HEK293 (cell line): Measurements from ENCODE around the gene PORCN.
A peak's percentile ranks its signal among the peaks of the same experiment; 100 is the strongest.

Experiments
- CTCF ChIA-PET: fragments of 350-600 bp; formaldehyde crosslinking; extraction: SDS; loops from one replicate; lab custom pipeline; 2021; ENCODE audit warnings: antibody characterized with exemption; lab: Yijun Ruan, JAX
- POLR2A ChIA-PET: fragments of 300-600 bp; formaldehyde crosslinking; extraction: SDS; loops from one replicate; lab custom pipeline; 2020; ENCODE audit warnings: antibody characterized with exemption, inconsistent platforms; lab: Yijun Ruan, JAX
- H3K27ac ChIP-seq: fragments of 200-500 bp; sonication (Bioruptor generic); 2 replicates; pipeline ENCODE4 v1.5.1; 2014; ENCODE audit warnings: low read depth, low read length, control low read depth, inconsistent platforms; ENCODE audit errors: extremely low read depth
- H3K36me3 ChIP-seq, 2 experiments: fragments of 200-500 bp in 1 of 2; sonication (Bioruptor generic) in 1 of 2; 1 replicate in 1 of 2; 2 replicates in 1 of 2; pipeline ENCODE4 v1.5.1; 2014 to 2017; ENCODE audit warnings: inconsistent platforms in 2 of 2, low read length in 2 of 2; ENCODE audit not compliant: control insufficient read depth in 2 of 2, insufficient read depth in 1 of 2
- H3K4me1 ChIP-seq: fragments of 200-500 bp; sonication (Bioruptor generic); 2 replicates; pipeline ENCODE4 v1.5.1; 2014; ENCODE audit warnings: mild to moderate bottlenecking, low read length, inconsistent platforms; ENCODE audit not compliant: control insufficient read depth, insufficient read depth
- H3K4me3 ChIP-seq: 2 replicates; pipeline ENCODE4 v1.5.1; 2011; ENCODE audit warnings: low read depth, mild to moderate bottlenecking, control low read depth, low read length, moderate library complexity
- H3K9me3 ChIP-seq: fragments of 200-500 bp; sonication (Bioruptor generic); 2 replicates; pipeline ENCODE4 v1.5.1; 2014; ENCODE audit warnings: low read depth, low read length, inconsistent platforms; ENCODE audit not compliant: control insufficient read depth, insufficient read depth
- BCL11A ChIP-seq: fragments of 450-650 bp; formaldehyde crosslinking; IDR thresholded peaks from 2 replicates; pipeline ENCODE4 v1.5.1; 2016; ENCODE audit warnings: low read depth, missing biosample characterization, missing genetic modification characterization
- GLIS1 ChIP-seq: fragments of 450-650 bp; formaldehyde crosslinking; IDR thresholded peaks from 2 replicates; pipeline ENCODE4 v1.5.1; 2016; ENCODE audit warnings: missing biosample characterization, missing genetic modification characterization
- KLF8 ChIP-seq: fragments of 450-650 bp; formaldehyde crosslinking; IDR thresholded peaks from 2 replicates; pipeline ENCODE4 v1.5.1; 2016; ENCODE audit warnings: missing biosample characterization, missing genetic modification characterization
- PRDM1 ChIP-seq: fragments of 450-650 bp; formaldehyde crosslinking; IDR thresholded peaks from 2 replicates; pipeline ENCODE4; 2016; ENCODE audit warnings: missing biosample characterization, missing genetic modification characterization
- SP2 ChIP-seq: fragments of 450-650 bp; formaldehyde crosslinking; IDR thresholded peaks from 2 replicates; pipeline ENCODE4 v1.5.1; 2016; ENCODE audit warnings: missing biosample characterization, missing genetic modification characterization
- SP3 ChIP-seq: fragments of 450-650 bp; formaldehyde crosslinking; IDR thresholded peaks from 2 replicates; pipeline ENCODE4 v1.5.1; 2016; ENCODE audit warnings: missing biosample characterization, missing genetic modification characterization
- ZBTB20 ChIP-seq: fragments of 450-650 bp; formaldehyde crosslinking; IDR thresholded peaks from 2 replicates; pipeline ENCODE4 v1.5.1; 2016; ENCODE audit warnings: missing biosample characterization, missing genetic modification characterization
- ZFP3 ChIP-seq: fragments of 450-650 bp; formaldehyde crosslinking; IDR thresholded peaks from 2 replicates; pipeline ENCODE4 v1.5.1; 2016; ENCODE audit warnings: low read depth, missing biosample characterization, missing genetic modification characterization
- ZIC2 ChIP-seq: fragments of 450-650 bp; formaldehyde crosslinking; IDR thresholded peaks from 2 replicates; pipeline ENCODE4 v1.5.1; 2016; ENCODE audit warnings: missing biosample characterization, missing genetic modification characterization
- ZNF132 ChIP-seq: fragments of 450-650 bp; formaldehyde crosslinking; IDR thresholded peaks from 2 replicates; pipeline ENCODE4 v1.5.1; 2017; ENCODE audit warnings: missing biosample characterization, missing genetic modification characterization, borderline replicate concordance
- ZNF169 ChIP-seq: fragments of 450-650 bp; formaldehyde crosslinking; IDR thresholded peaks from 2 replicates; pipeline ENCODE4 v1.5.1; 2016; ENCODE audit warnings: missing biosample characterization, missing genetic modification characterization
- ZNF274 ChIP-seq, 2 experiments: fragments of 200-500 bp in 1 of 2; fragments of 450-650 bp in 1 of 2; sonication (Bioruptor generic) in 1 of 2; formaldehyde crosslinking in 1 of 2; IDR thresholded peaks; 2 replicates each; pipeline versions ENCODE4 v1.5.1 to v1.6.1; 2014 to 2016; ENCODE audit warnings: borderline replicate concordance in 1 of 2, inconsistent platforms in 1 of 2, low read length in 1 of 2, missing biosample characterization in 1 of 2, missing genetic modification characterization in 1 of 2
- ZNF335 ChIP-seq: fragments of 450-650 bp; formaldehyde crosslinking; conservative IDR thresholded peaks from 2 replicates; pipeline ENCODE4 v1.5.1; 2016; ENCODE audit warnings: missing biosample characterization, missing genetic modification characterization
- ZNF394 ChIP-seq: fragments of 450-650 bp; formaldehyde crosslinking; IDR thresholded peaks from 2 replicates; pipeline ENCODE4 v1.5.1; 2016; ENCODE audit warnings: missing biosample characterization, missing genetic modification characterization, mild to moderate bottlenecking, moderate library complexity, borderline replicate concordance
- ZNF423 ChIP-seq: fragments of 450-650 bp; formaldehyde crosslinking; IDR thresholded peaks from 2 replicates; pipeline ENCODE4 v1.5.1; 2016; ENCODE audit warnings: missing biosample characterization, missing genetic modification characterization
- ZNF48 ChIP-seq: fragments of 450-650 bp; formaldehyde crosslinking; IDR thresholded peaks from 2 replicates; pipeline ENCODE4 v1.5.1; 2016; ENCODE audit warnings: missing biosample characterization, missing genetic modification characterization
- ZNF600 ChIP-seq: fragments of 450-650 bp; formaldehyde crosslinking; IDR thresholded peaks from 2 replicates; pipeline ENCODE4 v1.5.1; 2016; ENCODE audit warnings: missing biosample characterization, missing genetic modification characterization
- ZNF610 ChIP-seq: fragments of 450-650 bp; formaldehyde crosslinking; IDR thresholded peaks from 2 replicates; pipeline ENCODE4 v1.5.1; 2016; ENCODE audit warnings: missing biosample characterization, missing genetic modification characterization, borderline replicate concordance
- ZNF677 ChIP-seq: fragments of 450-650 bp; IDR thresholded peaks from 2 replicates; pipeline ENCODE4 v1.5.0; 2018; ENCODE audit warnings: missing biosample characterization, mild to moderate bottlenecking, missing genetic modification characterization, moderate library complexity
- TF ChIP-seq, protein P1 (sequence below): fragments of 450-650 bp; formaldehyde crosslinking; IDR thresholded peaks from 2 replicates; pipeline ENCODE4 v1.5.1; 2016; ENCODE audit warnings: missing biosample characterization, missing genetic modification characterization
- TF ChIP-seq, protein P2 (sequence below): fragments of 450-650 bp; formaldehyde crosslinking; conservative IDR thresholded peaks from 2 replicates; pipeline ENCODE4 v1.5.1; 2016; ENCODE audit warnings: low read depth, missing biosample characterization, missing genetic modification characterization
- TF ChIP-seq, protein P3 (sequence below): fragments of 450-650 bp; formaldehyde crosslinking; optimal IDR thresholded peaks from 2 replicates; pipeline ENCODE3; 2016; ENCODE audit warnings: missing biosample characterization, mild to moderate bottlenecking, missing genetic modification characterization
- TF ChIP-seq, protein P4 (sequence below): fragments of 450-650 bp; formaldehyde crosslinking; IDR thresholded peaks from 2 replicates; pipeline ENCODE4 v1.5.1; 2016; ENCODE audit warnings: missing biosample characterization, missing genetic modification characterization

Gene PORCN

DNA sequence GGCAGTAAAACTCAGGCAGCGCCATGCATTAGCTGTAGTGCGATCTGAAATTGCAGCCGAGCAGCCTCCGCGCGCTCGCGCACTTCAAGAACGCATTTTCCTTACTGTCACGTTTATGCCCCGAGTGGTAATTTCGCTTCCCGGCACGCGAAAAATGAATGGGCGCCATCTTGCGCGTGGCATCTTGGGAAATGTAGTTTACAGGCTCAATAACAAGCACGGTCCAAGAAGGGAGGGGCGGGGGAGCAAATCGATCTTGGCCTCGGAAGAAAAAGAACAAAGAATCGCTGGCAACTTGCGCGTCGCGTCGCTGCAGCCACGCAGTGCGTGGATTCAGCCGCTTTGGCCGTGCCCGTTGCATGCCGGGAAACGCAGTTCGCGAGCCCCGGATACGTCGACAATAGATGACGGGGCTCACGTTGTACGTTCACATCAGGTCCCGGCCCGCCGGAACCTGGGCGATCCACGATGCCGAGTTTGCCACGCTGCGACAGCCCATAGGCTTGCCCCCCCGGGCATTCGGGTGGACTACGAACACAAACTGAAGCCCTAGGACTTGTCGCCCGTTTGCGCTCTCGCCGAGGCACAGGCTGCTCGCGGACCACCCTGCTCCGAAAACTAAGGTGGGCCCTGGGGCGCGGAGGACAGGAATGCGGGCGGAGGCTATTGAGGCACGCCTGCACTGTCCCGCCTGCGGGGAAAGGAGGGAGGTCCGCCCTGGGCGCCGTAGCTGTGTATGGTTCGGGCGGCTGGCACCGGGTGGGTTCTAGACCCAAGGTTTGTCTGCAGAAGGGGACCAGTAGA lies 32.8 kb upstream of the PORCN start, which contains the start of gene FTSJ1:
Gene FTSJ1, plus strand, starts transcription at position 426 of the 804 bp plus-strand sequence. CDS start 1,849 bp downstream, outside the sequence.
- H3K9me3 ChIP-seq = no peaks in the 10 kb centered on the region
- H3K36me3 ChIP-seq = peaks cover 0 to 28% of the 10 kb centered on the region in 2 experiments; a peak in 2 of 3 replicates
- peak within 1 kb of the TSS; percentile 38; the same call in 1 of the 2 replicates for H3K27ac ChIP-seq
- ChIA-PET CTCF (interaction anchor here (0.6 kb wide), 2 partner anchors 364 to 393 kb away, joined by 3 read pairs; no protein-coding TSS in a partner anchor), POLR2A (interaction anchor here (0.6 kb wide), 1 partner anchor 950 kb away, joined by 3 read pairs; no protein-coding TSS in a partner anchor)
- peak within 1 kb of the TSS; percentile 60 for H3K4me3 ChIP-seq
- 0 out of 2 replicates have a peak, but pooled peaks cover 2% of the 10 kb centered on the region for H3K4me1 ChIP-seq
- no peak for TF ChIP-seq BCL11A (tag by site-specific recombination)
- TF ChIP-seq, protein P1, sequence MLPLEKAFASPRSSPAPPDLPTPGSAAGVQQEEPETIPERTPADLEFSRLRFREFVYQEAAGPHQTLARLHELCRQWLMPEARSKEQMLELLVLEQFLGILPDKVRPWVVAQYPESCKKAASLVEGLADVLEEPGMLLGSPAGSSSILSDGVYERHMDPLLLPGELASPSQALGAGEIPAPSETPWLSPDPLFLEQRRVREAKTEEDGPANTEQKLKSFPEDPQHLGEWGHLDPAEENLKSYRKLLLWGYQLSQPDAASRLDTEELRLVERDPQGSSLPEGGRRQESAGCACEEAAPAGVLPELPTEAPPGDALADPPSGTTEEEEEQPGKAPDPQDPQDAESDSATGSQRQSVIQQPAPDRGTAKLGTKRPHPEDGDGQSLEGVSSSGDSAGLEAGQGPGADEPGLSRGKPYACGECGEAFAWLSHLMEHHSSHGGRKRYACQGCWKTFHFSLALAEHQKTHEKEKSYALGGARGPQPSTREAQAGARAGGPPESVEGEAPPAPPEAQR (tag by site-specific recombination) = no peak
- no peak for TF ChIP-seq ZFP3
- no peak for TF ChIP-seq ZIC2 (tag by site-specific recombination)
- TF ChIP-seq ZNF48 (tag by site-specific recombination) = no peak
- TF ChIP-seq ZNF600 = peak; percentile 60
- TF ChIP-seq ZNF610 (tag by site-specific recombination) = peak; percentile 28; the same call in 1 of the 2 replicates
- TF ChIP-seq SP3 = peak; percentile 61; the same call in 1 of the 2 replicates
- peak; percentile 99 for TF ChIP-seq ZNF335 (tag by site-specific recombination)
- peak; percentile 66 for TF ChIP-seq PRDM1 (tag by site-specific recombination)
- TF ChIP-seq ZNF423 (tag by site-specific recombination) = 0 out of 2 replicates have a peak, but pooled peaks have one; percentile 7
- TF ChIP-seq ZNF132 (tag by site-specific recombination) = no peak
- 0 out of 2 replicates have a peak, but pooled peaks have one; percentile 21 for TF ChIP-seq GLIS1
- TF ChIP-seq, protein P2, sequence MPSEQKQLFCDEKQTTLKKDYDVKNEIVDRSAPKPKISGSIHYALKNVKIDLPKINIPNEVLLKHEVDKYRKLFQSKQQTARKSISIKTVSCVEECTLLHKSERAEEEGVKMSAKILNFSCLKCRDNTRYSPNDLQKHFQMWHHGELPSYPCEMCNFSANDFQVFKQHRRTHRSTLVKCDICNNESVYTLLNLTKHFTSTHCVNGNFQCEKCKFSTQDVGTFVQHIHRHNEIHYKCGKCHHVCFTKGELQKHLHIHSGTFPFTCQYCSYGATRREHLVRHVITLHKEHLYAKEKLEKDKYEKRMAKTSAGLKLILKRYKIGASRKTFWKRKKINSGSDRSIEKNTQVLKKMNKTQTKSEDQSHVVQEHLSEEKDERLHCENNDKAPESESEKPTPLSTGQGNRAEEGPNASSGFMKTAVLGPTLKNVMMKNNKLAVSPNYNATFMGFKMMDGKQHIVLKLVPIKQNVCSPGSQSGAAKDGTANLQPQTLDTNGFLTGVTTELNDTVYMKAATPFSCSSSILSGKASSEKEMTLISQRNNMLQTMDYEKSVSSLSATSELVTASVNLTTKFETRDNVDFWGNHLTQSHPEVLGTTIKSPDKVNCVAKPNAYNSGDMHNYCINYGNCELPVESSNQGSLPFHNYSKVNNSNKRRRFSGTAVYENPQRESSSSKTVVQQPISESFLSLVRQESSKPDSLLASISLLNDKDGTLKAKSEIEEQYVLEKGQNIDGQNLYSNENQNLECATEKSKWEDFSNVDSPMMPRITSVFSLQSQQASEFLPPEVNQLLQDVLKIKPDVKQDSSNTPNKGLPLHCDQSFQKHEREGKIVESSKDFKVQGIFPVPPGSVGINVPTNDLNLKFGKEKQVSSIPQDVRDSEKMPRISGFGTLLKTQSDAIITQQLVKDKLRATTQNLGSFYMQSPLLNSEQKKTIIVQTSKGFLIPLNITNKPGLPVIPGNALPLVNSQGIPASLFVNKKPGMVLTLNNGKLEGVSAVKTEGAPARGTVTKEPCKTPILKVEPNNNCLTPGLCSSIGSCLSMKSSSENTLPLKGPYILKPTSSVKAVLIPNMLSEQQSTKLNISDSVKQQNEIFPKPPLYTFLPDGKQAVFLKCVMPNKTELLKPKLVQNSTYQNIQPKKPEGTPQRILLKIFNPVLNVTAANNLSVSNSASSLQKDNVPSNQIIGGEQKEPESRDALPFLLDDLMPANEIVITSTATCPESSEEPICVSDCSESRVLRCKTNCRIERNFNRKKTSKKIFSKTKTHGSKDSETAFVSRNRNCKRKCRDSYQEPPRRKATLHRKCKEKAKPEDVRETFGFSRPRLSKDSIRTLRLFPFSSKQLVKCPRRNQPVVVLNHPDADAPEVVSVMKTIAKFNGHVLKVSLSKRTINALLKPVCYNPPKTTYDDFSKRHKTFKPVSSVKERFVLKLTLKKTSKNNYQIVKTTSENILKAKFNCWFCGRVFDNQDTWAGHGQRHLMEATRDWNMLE (tag by site-specific recombination) = no peak; the same call in 1 of the 2 replicates
- no peak for TF ChIP-seq ZNF274 (IDR thresholded peaks at IDR 0.05; ENCODE audit: low read length)
- no peak for TF ChIP-seq ZNF274 (tag by site-specific recombination; IDR thresholded peaks at IDR 0.05; ENCODE audit: borderline replicate concordance)
- TF ChIP-seq SP2 (tag by site-specific recombination) = peak; percentile 69
- no peak for TF ChIP-seq ZNF677 (tag by site-specific recombination)
- TF ChIP-seq ZNF169 (tag by site-specific recombination) = no peak
- TF ChIP-seq ZBTB20 (tag by site-specific recombination) = peak; percentile 92
- TF ChIP-seq ZNF394 = no peak
- TF ChIP-seq KLF8 (tag by site-specific recombination) = peak; percentile 16; the same call in 1 of the 2 replicates
- TF ChIP-seq, protein P3, sequence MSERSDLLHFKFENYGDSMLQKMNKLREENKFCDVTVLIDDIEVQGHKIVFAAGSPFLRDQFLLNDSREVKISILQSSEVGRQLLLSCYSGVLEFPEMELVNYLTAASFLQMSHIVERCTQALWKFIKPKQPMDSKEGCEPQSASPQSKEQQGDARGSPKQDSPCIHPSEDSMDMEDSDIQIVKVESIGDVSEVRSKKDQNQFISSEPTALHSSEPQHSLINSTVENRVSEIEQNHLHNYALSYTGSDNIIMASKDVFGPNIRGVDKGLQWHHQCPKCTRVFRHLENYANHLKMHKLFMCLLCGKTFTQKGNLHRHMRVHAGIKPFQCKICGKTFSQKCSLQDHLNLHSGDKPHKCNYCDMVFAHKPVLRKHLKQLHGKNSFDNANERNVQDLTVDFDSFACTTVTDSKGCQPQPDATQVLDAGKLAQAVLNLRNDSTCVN = peak; percentile 93
- TF ChIP-seq, protein P4, sequence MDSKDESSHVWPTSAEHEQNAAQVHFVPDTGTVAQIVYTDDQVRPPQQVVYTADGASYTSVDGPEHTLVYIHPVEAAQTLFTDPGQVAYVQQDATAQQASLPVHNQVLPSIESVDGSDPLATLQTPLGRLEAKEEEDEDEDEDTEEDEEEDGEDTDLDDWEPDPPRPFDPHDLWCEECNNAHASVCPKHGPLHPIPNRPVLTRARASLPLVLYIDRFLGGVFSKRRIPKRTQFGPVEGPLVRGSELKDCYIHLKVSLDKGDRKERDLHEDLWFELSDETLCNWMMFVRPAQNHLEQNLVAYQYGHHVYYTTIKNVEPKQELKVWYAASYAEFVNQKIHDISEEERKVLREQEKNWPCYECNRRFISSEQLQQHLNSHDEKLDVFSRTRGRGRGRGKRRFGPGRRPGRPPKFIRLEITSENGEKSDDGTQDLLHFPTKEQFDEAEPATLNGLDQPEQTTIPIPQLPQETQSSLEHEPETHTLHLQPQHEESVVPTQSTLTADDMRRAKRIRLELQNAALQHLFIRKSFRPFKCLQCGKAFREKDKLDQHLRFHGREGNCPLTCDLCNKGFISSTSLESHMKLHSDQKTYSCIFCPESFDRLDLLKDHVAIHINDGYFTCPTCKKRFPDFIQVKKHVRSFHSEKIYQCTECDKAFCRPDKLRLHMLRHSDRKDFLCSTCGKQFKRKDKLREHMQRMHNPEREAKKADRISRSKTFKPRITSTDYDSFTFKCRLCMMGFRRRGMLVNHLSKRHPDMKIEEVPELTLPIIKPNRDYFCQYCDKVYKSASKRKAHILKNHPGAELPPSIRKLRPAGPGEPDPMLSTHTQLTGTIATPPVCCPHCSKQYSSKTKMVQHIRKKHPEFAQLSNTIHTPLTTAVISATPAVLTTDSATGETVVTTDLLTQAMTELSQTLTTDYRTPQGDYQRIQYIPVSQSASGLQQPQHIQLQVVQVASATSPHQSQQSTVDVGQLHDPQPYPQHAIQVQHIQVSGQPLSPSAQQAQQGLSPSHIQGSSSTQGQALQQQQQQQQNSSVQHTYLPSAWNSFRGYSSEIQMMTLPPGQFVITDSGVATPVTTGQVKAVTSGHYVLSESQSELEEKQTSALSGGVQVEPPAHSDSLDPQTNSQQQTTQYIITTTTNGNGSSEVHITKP (tag by site-specific recombination) = peak; percentile 89
